ENCODE data around the gene HRCT1.
"Not testable (repeated sequence)": the region's sequence is repeated elsewhere in the genome, so short reads cannot be mapped to it uniquely, and the experiment has no call there.

HRCT1 gene

GRCh38 chr9:35905912-35906679 is at the start of gene HRCT1:
Gene HRCT1 (plus strand): TSS chr9:35906202. CDS start chr9:35906288, 86 bp downstream.
- DNase-seq = no peak

- no peak for DNase-seq
Observed at GRCh38 chr9:35856206-35856605, 49.8 kb upstream of the HRCT1 start.

- no peak for DNase-seq
Observed at GRCh38 chr9:35856882-35857281, 49.1 kb upstream of the HRCT1 start.

- DNase-seq = no peak
Observed at GRCh38 chr9:35858458-35858857, 47.5 kb upstream of the HRCT1 start.

- no peak for DNase-seq
Observed at GRCh38 chr9:35859310-35859989, 46.6 kb upstream of the HRCT1 start.

- DNase-seq = no peak
Observed at GRCh38 chr9:35859990-35860339, 46.0 kb upstream of the HRCT1 start.

GRCh38 chr9:35861161-35861897 is 44.7 kb upstream of the HRCT1 start:
- no peak for DNase-seq

- DNase-seq = no peak
Observed at GRCh38 chr9:35862328-35862727, 43.7 kb upstream of the HRCT1 start.

GRCh38 chr9:35863583-35863982 is 42.4 kb upstream of the HRCT1 start:
- no peak for DNase-seq

- DNase-seq = no peak
Observed at GRCh38 chr9:35864695-35865255, 41.2 kb upstream of the HRCT1 start.

GRCh38 chr9:35867538-35867937 is 38.5 kb upstream of the HRCT1 start:
- DNase-seq = no peak

GRCh38 chr9:35868933-35869332 is 37.1 kb upstream of the HRCT1 start:
- DNase-seq = no peak

GRCh38 chr9:35869621-35870216 is 36.3 kb upstream of the HRCT1 start:
- no peak for DNase-seq

- no peak for DNase-seq
Observed at GRCh38 chr9:35870351-35870923, 35.6 kb upstream of the HRCT1 start, which contains the start of gene OR13J1. Gene OR13J1 (minus strand): TSS chr9:35870401. CDS start chr9:35870401, 0 bp downstream.

- no peak for DNase-seq
Observed at GRCh38 chr9:35871545-35871944, 34.5 kb upstream of the HRCT1 start.

GRCh38 chr9:35872505-35872904 is 33.5 kb upstream of the HRCT1 start:
- no peak for DNase-seq

GRCh38 chr9:35882263-35882848 is 23.6 kb upstream of the HRCT1 start:
- no peak for DNase-seq

GRCh38 chr9:35882996-35883395 is 23.0 kb upstream of the HRCT1 start:
- no peak for DNase-seq

- not testable (repeated sequence) for DNase-seq
Observed at GRCh38 chr9:35884908-35885307, 21.1 kb upstream of the HRCT1 start.

GRCh38 chr9:35891646-35892045 is 14.4 kb upstream of the HRCT1 start:
- DNase-seq = no peak

GRCh38 chr9:35892051-35892450 is 14.0 kb upstream of the HRCT1 start:
- DNase-seq = no peak

GRCh38 chr9:35896570-35896969 is 9.4 kb upstream of the HRCT1 start:
- no peak for DNase-seq

Measured in 8988T (cell line).